T47D (cell line): ENCODE data around the gene NPPC.
A peak's percentile ranks its signal among the peaks of the same experiment; 100 is the strongest.
"Not testable (repeated sequence)": the region's sequence is repeated elsewhere in the genome, so short reads cannot be mapped to it uniquely, and the experiment has no call there.

Source experiments
- DNase-seq, 2 experiments: peaks; one replicate each; pipeline versions ENCODE4 v3.0.0 to v3.0.0-alpha.2; 2011 to 2012; ENCODE audit warnings: low read depth in 1 of 2, low spot score in 1 of 2
- JUND ChIP-seq: IDR thresholded peaks from 2 replicates; pipeline ENCODE4 v1.6.1; 2012; ENCODE audit warnings: low read depth
- in situ Hi-C: cut with HindIII; loops from 2 replicates; pipeline ENCODE4 v1.10.0; 2016; ENCODE audit warnings: low sequenced_read_pairs, low pct_unique_long_range_greater_than_20kb

The NPPC gene, protein sequence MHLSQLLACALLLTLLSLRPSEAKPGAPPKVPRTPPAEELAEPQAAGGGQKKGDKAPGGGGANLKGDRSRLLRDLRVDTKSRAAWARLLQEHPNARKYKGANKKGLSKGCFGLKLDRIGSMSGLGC

DNA sequence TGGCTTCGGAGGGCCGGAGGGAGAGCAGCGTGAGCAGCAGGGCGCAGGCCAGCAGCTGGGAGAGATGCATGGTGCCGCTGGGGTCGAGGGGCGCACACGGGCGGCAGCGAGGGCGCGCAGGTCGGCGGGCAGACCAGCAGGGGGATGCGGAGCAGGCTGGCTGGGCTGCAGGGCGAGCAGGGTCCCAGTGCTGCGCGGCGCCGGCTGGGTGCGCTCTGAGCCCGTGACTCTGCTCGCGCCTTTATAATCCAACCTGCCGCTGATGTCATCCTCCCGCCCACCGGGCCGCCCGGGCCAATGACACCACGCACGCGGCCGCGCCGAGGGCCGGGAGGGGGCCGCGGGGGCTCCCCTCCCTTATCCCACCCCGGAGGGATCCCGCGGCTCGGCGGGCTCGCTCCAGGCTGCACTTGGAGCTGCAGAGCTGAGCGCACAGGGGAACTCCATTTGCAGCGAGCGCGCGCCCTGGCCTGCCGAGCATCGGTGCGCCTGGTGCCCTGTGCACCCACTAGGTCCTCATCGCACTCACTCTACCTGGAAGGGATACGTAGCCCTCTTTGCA lies at the start of gene NPPC:
TSS of gene NPPC (minus strand) at position 217 of the 562 bp plus-strand sequence. CDS start at position 70, 147 bp downstream.
- in situ Hi-C loops = no loop called here
- DNase-seq = peak; percentile 64 to 67
- TF ChIP-seq JUND = no peak

DNA sequence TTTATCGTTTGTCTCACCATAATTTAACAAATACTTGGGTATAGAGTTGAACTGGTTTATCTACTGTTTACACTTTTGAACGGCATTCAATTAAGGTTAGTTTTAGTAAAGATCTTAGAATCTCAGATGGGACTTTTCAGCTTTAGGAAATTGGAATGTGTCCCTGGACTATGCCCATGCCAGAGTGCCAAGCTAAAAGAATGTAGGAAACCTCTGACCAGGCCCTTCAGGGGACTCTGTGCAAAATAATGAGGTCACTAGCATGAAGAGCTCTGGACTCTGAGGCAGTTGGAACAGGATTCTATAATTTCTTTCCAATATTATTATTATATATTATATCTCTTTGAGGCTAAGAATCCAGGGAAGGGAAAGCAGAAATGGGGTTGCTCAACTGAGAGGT lies 48.8 kb upstream of the NPPC start:
- in situ Hi-C loops = no loop called here
- no peak for TF ChIP-seq JUND
- no peak for DNase-seq

DNA sequence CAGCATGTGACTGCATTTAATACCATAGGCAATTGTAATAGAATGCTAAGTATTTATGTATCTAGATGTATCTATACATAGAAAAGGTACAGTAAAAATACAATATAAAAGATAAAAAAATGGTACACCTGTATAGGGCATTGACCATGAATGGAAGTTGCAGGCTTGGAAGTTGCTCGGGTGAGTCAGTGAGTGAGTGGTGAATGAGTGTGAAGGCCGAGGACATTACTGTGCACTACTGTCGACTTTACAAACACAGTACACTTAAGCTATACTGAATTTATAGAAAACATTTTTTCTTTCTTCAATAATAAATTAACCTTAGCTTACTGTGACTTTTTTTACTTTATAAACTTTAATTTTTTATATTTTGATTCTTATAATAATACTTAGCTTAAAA lies 44.3 kb upstream of the NPPC start:
- TF ChIP-seq JUND = no peak
- DNase-seq = no peak
- in situ Hi-C loops = no loop called here

DNA sequence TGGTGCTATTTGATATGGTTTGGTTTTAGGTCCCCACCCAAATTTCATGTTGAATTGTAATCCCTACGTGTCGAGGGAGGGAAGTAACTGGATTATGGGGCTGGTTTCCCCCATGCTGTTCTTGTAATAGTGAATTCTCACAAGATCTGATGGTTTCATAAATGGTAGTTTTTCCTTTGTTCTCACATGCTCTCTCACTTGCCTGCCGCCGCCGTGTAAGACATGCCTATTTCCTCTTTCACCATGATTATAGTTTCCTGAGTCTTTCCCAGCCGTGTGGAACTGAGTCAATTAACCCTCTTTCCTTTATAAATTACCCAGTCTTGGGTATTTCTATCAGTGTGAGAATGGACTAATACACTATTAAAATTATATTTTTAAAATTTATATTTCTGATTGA lies 42.6 kb upstream of the NPPC start:
- no peak for DNase-seq
- no peak for TF ChIP-seq JUND
- in situ Hi-C loops = no loop called here

DNA sequence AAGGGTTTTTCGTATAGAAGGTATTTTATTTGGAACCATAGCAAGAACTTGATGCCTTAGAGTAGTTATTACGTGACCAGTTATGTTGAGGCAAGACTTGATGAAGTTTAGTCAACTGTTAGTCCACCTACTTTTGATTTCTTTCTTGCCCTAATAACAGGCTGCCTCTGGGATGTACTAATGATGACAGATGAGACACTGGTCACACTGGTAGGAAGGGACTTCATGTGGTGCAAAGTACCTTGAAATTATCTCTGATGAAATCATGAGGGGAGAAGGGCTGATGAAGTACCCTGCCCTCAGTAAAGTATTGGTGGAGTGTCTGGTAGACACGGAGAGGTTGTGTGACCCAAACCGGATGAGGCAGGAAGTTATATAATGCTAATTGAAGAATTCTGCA lies 40.7 kb upstream of the NPPC start:
- no peak for TF ChIP-seq JUND
- no peak for DNase-seq
- in situ Hi-C loops = no loop called here

DNA sequence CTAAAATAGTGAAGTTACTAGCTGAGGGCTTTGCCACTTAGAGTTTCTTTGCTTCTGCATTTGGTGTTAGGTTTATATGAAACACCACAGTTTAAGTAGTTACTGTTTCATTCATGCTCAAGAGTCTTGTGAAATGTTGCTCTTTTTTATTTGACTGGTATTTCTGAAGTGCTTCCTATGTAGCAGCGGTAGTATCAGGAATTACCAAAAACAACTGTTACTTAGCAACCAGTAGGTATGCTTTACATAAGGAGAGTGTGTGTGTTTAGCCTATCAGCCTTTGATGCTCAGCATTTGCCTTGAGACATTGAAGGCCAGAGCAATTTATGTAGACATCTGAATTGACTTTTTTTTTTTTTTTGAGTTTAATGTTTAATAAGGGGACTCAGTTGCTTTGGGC lies 38.9 kb upstream of the NPPC start:
- DNase-seq = no peak
- TF ChIP-seq JUND = no peak
- in situ Hi-C loops = no loop called here

DNA sequence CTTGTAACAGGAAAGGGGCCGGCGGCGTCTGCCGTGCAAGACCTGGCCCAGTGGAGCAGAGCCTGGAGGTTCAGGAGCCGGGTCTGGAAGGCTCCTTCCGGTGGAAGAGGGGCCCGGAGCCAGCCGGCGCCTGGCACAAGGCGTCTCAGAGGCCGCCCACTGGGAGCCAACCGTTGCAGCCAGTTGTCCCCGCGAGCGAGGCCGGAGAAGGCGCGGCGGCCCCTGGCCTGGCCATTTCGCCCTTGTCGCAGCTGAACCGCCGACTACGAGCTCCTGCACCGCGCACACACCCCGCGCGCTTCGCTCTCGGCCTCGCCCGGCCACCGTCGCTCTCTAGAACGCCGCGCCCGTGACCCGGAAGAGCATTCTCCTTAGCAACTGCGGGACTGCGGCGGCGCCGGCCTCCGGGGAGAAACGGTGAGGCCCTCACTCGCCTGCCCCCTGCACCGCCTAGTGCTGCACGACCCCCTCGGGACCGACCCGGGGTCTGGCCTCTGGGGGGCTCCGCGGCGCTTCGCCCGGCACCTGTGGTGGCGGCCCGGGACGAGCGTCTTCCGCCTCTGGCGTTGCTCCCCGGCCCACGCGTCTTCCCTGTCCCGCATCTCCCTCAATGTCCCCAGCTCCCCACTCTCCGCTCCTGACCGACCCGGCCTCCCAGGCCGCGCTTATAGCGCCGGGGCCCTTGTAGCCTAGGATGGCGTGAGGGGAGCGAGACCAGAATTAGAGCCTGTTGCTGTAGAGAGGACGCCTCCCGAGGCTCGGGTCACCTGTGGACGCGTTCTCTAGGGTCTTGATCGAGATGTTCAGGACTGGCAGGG lies 35.4 kb upstream of the NPPC start, which contains the start of gene DIS3L2:
TSS of gene DIS3L2 (plus strand) at position 365 of the 818 bp plus-strand sequence. CDS start 53,215 bp downstream, outside the sequence.
- peak; percentile 68 to 79 for DNase-seq
- in situ Hi-C loops = no loop called here
- no peak for TF ChIP-seq JUND

DNA sequence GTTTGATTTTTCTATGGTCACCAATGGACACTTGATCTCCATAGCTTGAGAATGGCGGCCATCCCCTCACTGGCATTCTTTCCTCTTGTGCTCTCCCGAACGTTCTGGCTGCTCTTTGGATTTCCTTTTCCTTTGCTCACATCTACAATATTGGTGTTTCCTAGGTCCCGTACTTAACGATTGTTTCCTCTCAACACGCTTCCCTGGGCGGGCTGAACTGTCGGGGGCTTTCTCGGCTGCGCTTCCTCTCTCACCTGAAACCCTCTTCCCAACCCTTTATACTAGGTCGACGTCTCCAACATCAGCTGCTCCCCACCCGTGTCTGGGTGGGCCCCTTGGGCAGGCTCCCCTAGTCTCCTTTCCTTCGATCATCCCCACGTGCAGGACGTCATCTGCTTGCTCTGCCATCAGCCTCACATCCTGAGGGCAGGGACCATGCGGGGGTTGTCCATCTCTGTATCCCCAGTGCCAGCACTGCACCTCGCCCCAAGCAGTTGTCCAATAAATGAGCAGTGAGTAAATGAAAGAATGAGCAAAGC lies 34.7 kb upstream of the NPPC start:
- in situ Hi-C loops = no loop called here
- TF ChIP-seq JUND = no peak
- no peak for DNase-seq

DNA sequence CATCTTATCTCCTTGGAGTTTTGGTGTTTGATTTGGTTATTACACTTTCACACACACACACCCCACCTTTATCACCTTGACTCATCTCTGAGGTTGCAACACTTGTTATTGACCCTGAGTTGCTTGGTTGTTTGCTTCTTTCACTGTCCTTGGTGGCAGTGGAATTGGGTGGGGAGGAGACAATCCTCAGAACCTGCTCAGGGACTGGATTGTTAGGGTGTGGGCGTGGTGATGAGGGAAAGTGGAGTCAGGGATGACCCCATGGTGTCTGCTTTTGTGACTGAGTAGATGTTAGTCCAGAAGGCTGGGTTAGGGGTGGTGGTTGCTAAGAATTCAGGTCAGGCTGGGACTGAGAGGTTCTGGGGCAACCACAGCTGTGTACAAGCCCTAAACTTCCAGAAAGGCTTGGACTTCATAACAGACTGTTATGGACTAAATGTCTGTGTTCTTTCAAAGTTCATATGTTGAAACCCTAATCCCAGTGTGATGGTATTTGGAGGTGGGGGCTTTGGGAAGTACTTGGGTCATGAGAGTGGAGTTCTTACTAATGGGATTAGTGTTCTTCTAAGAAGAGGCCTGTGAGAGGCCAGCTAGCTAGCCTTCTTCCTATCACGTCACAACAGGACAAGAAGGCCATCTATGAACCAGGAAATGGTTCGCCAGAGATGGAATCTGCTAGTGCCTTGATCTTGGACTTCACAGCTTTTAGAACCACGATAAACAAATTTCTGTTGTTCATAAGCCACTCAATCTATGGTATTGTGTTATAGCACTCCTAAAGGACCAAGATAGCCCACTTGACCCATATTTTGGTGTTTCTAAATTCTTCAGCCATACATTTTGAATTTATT lies 31.9 kb upstream of the NPPC start:
- DNase-seq = peak in 1 of 2 experiments; percentile 10
- in situ Hi-C loops = no loop called here
- no peak for TF ChIP-seq JUND

DNA sequence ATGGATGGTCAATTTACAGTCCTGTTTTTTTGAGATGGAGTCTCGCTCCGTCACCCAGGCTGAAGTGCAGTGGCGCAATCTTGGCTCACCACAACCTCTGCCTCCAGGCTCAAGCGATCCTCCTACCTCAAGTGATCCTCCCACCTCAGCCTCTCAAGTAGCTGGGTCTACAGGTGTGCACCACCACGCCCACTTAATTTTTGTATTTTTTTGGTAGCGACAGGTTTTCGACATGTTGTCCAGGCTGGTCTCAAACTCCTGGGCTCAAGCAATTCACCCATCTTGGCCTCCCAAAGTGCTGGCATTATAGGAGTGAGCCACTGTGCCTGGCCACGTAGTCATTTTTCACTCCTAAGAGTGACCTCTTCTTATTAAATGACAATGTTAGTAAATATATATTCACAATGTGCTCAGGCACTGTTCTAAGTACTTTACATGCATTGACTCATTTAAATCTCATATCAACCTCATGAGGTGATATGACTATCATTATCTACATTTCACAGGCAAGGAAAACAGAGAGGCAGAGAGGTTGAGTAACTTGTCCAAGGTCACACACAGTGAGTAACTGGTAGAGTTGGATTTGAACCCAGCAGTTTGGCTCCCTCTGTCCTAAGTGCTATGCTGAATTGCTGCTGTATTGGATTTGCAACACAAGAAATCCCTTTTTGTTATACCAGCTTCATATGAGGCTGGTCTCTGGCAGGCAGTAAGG lies 29.7 kb upstream of the NPPC start:
- no peak for DNase-seq
- in situ Hi-C loops = no loop called here
- TF ChIP-seq JUND = no peak

DNA sequence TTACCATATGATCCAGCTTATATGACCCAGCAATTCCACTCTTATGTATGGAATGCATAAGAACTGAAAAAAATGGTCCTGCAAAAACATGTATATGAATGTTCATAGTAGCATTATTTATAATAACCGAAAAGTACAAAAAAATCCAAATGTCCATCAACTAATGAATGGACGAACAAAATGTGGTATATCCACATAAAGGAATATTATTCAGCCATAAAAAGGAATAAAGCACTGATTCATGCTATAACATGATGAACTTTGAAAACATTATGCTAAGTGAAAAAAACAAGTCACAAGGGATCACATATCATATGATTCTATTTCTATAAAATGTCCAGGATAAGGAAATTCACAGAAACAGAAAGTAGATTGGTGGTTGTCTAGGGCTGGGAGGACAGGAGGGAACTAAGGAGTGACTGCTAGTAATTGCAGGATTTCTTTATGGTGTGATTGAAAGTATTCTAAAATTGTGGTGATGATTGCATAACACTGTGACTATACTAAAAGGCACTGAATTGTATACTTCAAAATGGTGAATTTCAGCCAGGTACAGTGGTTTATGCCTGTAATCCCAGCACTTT lies 25.3 kb upstream of the NPPC start:
- no peak for DNase-seq
- in situ Hi-C loops = no loop called here
- no peak for TF ChIP-seq JUND

DNA sequence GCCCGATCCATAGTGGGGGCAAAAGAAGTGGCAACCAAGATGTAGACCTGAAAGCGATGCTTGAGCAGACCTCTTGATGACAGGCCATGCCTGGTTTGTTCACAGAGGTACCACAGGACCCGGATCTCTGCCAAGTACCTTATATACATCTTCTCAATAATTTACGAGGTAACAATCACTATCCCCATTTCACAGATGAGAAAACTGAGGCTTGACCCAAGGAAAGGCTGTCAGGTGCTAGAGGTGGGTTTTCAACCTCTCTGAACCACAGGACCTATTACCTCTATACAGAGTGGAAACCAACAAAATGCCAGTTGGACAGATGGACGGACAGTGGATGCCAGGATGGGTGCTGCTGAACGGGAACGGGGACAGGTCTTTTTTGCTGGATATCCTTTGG lies 21.5 kb upstream of the NPPC start:
- in situ Hi-C loops = no loop called here
- no peak for DNase-seq
- TF ChIP-seq JUND = no peak

DNA sequence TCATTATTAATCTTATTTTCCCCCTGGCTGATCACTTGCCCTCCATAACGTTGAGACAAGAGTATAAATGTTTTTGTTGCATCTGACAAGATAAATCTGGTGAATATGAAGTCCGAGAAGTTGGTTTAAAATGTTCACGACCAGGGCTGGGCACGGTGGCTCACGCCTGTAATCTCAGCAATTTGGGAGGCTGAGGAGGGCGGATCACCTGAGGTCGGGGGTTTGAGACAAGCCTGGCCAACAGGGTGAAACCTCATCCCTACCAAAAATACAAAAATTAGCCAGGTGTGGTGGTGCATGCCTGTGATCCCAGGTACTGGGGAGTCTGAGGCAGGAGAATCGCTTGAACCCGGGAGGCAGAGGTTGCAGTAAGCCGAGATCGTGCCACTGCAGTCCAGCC lies 20.9 kb upstream of the NPPC start:
- DNase-seq, in situ Hi-C loops: not testable (repeated sequence)
